C4-2B (cell line): ENCODE data around the gene ZC3H8.

ENCODE experiments used
- CTCF ChIP-seq: fragments of 450-650 bp; conservative IDR thresholded peaks from 2 replicates; pipeline ENCODE4 v1.5.1; 2017; ENCODE audit warnings: mild to moderate bottlenecking
- ZFX ChIP-seq: fragments of 450-650 bp; IDR thresholded peaks from 2 replicates; pipeline ENCODE4 v1.6.1; 2017

GRCh38 chr2:112183327-112184025 is 71.4 kb downstream of the ZC3H8 start:
- no peak for TF ChIP-seq CTCF
- no peak for TF ChIP-seq ZFX
